ENCODE data around the gene CABP4.

DNA sequence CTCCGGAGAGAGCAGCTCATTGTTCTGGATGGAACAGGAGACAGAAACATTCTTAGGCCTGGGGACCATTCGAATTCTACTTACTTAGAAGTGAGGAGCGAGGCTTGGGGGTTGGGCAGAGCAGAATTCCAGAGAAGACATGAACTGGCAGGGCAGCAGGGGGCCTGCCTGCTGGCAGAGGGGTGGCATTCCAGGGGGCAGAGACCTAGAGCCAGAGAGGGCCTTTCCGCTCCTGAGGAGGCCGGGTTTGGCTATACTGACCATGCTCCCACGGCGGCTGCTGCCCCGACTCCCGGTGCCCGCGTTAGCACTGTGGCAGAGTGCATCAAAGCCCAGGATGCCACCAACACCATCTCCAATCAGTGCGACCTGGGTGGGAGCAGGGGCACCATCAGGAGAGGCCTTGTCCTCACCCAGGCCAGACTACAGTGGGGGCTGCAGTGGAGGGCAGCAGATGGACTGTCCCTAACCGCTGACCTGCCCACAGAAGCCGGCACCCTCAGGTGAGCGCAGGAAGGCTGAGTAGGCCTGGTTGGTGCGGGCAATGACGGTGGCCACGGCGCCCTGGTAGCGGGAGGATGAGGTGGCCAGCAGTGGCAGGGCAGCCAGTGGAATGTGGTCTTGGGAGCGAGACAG is 42.6 kb downstream of the CABP4 start:
- TF ChIP-seq, protein P1, sequence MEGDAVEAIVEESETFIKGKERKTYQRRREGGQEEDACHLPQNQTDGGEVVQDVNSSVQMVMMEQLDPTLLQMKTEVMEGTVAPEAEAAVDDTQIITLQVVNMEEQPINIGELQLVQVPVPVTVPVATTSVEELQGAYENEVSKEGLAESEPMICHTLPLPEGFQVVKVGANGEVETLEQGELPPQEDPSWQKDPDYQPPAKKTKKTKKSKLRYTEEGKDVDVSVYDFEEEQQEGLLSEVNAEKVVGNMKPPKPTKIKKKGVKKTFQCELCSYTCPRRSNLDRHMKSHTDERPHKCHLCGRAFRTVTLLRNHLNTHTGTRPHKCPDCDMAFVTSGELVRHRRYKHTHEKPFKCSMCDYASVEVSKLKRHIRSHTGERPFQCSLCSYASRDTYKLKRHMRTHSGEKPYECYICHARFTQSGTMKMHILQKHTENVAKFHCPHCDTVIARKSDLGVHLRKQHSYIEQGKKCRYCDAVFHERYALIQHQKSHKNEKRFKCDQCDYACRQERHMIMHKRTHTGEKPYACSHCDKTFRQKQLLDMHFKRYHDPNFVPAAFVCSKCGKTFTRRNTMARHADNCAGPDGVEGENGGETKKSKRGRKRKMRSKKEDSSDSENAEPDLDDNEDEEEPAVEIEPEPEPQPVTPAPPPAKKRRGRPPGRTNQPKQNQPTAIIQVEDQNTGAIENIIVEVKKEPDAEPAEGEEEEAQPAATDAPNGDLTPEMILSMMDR (IDR thresholded peaks at IDR 0.05), result no peak
- TF ChIP-seq POLR2AphosphoS5 (IDR thresholded peaks at IDR 0.05), result no peak
